Measurements from ENCODE around the gene ARHGAP25.
A peak's percentile ranks its signal among the peaks of the same experiment; 100 is the strongest.

Gene ARHGAP25

GRCh38 chr2:68741805-68742306 is 7.2 kb downstream of the ARHGAP25 start:
- no peaks in the 10 kb centered on the region for H3K27me3 Mint-ChIP-seq (ENCODE audit: low read depth)
- H3K9me3 Mint-ChIP-seq = no peaks in the 10 kb centered on the region
- peak overlapping the region; percentile 74 for H3K27ac Mint-ChIP-seq
- H3K4me1 Mint-ChIP-seq (ENCODE audit: low read depth) = peaks cover 78% of the 10 kb centered on the region
- H3K4me3 Mint-ChIP-seq = peak overlapping the region; percentile 77
- DNase-seq (ENCODE audit: low spot score) = peak; percentile 3
- H3K36me3 Mint-ChIP-seq (ENCODE audit: low read depth) = peaks cover 68% of the 10 kb centered on the region

GRCh38 chr2:68742626-68743415 is 8.2 kb downstream of the ARHGAP25 start:
- H3K9me3 Mint-ChIP-seq = no peaks in the 10 kb centered on the region
- H3K27me3 Mint-ChIP-seq (ENCODE audit: low read depth) = no peaks in the 10 kb centered on the region
- peak overlapping the region; percentile 56 for H3K4me3 Mint-ChIP-seq
- H3K36me3 Mint-ChIP-seq (ENCODE audit: low read depth) = peaks cover 71% of the 10 kb centered on the region
- H3K4me1 Mint-ChIP-seq (ENCODE audit: low read depth) = peaks cover 84% of the 10 kb centered on the region
- DNase-seq (ENCODE audit: low spot score) = peak; percentile 4
- peak overlapping the region; percentile 73 for H3K27ac Mint-ChIP-seq

- Mint-ChIP-seq H3K36me3 (ENCODE audit: low read depth) (peaks cover 70% of the 10 kb centered on the region), H3K9me3 (no peaks in the 10 kb centered on the region), H3K27me3 (ENCODE audit: low read depth) (no peaks in the 10 kb centered on the region), H3K27ac (no peak overlapping the region), H3K4me3 (peak overlapping the region; percentile 56), H3K4me1 (ENCODE audit: low read depth) (peaks cover 85% of the 10 kb centered on the region)
- DNase-seq (ENCODE audit: low spot score) = no peak
Observed at GRCh38 chr2:68743531-68743930, 8.9 kb downstream of the ARHGAP25 start.

GRCh38 chr2:68744366-68744912 is 9.8 kb downstream of the ARHGAP25 start:
- no peak for DNase-seq (ENCODE audit: low spot score)
- Mint-ChIP-seq H3K27ac (peak overlapping the region; percentile 65), H3K4me3 (peak overlapping the region; percentile 44), H3K4me1 (ENCODE audit: low read depth) (peaks cover 86% of the 10 kb centered on the region), H3K9me3 (no peaks in the 10 kb centered on the region), H3K36me3 (ENCODE audit: low read depth) (peaks cover 69% of the 10 kb centered on the region), H3K27me3 (ENCODE audit: low read depth) (no peaks in the 10 kb centered on the region)

- Mint-ChIP-seq H3K27me3 (ENCODE audit: low read depth) (no peaks in the 10 kb centered on the region), H3K36me3 (ENCODE audit: low read depth) (peaks cover 67% of the 10 kb centered on the region), H3K4me1 (ENCODE audit: low read depth) (peaks cover 81% of the 10 kb centered on the region), H3K4me3 (peak overlapping the region; percentile 44), H3K9me3 (no peaks in the 10 kb centered on the region), H3K27ac (peak overlapping the region; percentile 65)
- peak; percentile 59 for DNase-seq (ENCODE audit: low spot score)
Observed at GRCh38 chr2:68745006-68745405, 10.4 kb downstream of the ARHGAP25 start.

- Mint-ChIP-seq H3K36me3 (ENCODE audit: low read depth) (peaks cover 59% of the 10 kb centered on the region), H3K27me3 (ENCODE audit: low read depth) (no peaks in the 10 kb centered on the region), H3K27ac (peak overlapping the region; percentile 60), H3K4me3 (no peak overlapping the region), H3K9me3 (no peaks in the 10 kb centered on the region), H3K4me1 (ENCODE audit: low read depth) (peaks cover 76% of the 10 kb centered on the region)
- DNase-seq (ENCODE audit: low spot score) = peak; percentile 2
Observed at GRCh38 chr2:68746408-68746807, 11.8 kb downstream of the ARHGAP25 start.

- peaks cover 58% of the 10 kb centered on the region for H3K36me3 Mint-ChIP-seq (ENCODE audit: low read depth)
- no peak overlapping the region for H3K4me3 Mint-ChIP-seq
- H3K27me3 Mint-ChIP-seq (ENCODE audit: low read depth) = no peaks in the 10 kb centered on the region
- no peaks in the 10 kb centered on the region for H3K9me3 Mint-ChIP-seq
- H3K4me1 Mint-ChIP-seq (ENCODE audit: low read depth) = peaks cover 80% of the 10 kb centered on the region
- peak overlapping the region; percentile 7 for H3K27ac Mint-ChIP-seq
- DNase-seq (ENCODE audit: low spot score) = peak; percentile 3
Observed at GRCh38 chr2:68747413-68747812, 12.8 kb downstream of the ARHGAP25 start.

- Mint-ChIP-seq H3K4me1 (ENCODE audit: low read depth) (peaks cover 78% of the 10 kb centered on the region), H3K36me3 (ENCODE audit: low read depth) (peaks cover 57% of the 10 kb centered on the region), H3K27ac (peak overlapping the region; percentile 56), H3K9me3 (no peaks in the 10 kb centered on the region), H3K27me3 (ENCODE audit: low read depth) (no peaks in the 10 kb centered on the region), H3K4me3 (no peak overlapping the region)
- no peak for DNase-seq (ENCODE audit: low spot score)
Observed at GRCh38 chr2:68747900-68748299, 13.3 kb downstream of the ARHGAP25 start.

- H3K9me3 Mint-ChIP-seq = no peaks in the 10 kb centered on the region
- H3K27ac Mint-ChIP-seq = peak overlapping the region; percentile 53
- H3K4me1 Mint-ChIP-seq (ENCODE audit: low read depth) = peaks cover 78% of the 10 kb centered on the region
- H3K36me3 Mint-ChIP-seq (ENCODE audit: low read depth) = peaks cover 62% of the 10 kb centered on the region
- H3K27me3 Mint-ChIP-seq (ENCODE audit: low read depth) = no peaks in the 10 kb centered on the region
- no peak overlapping the region for H3K4me3 Mint-ChIP-seq
- no peak for DNase-seq (ENCODE audit: low spot score)
Observed at GRCh38 chr2:68748568-68748967, 14.0 kb downstream of the ARHGAP25 start.

- peaks cover 59% of the 10 kb centered on the region for H3K36me3 Mint-ChIP-seq (ENCODE audit: low read depth)
Observed at GRCh38 chr2:68749345-68749744, 14.7 kb downstream of the ARHGAP25 start.

GRCh38 chr2:68750592-68751396 is 16.2 kb downstream of the ARHGAP25 start:
- H3K27me3 Mint-ChIP-seq (ENCODE audit: low read depth) = no peaks in the 10 kb centered on the region
- no peak for DNase-seq (ENCODE audit: low spot score)
- H3K36me3 Mint-ChIP-seq (ENCODE audit: low read depth) = peaks cover 54% of the 10 kb centered on the region
- H3K27ac Mint-ChIP-seq = peak overlapping the region; percentile 78
- no peak overlapping the region for H3K4me3 Mint-ChIP-seq
- no peaks in the 10 kb centered on the region for H3K9me3 Mint-ChIP-seq
- peaks cover 73% of the 10 kb centered on the region for H3K4me1 Mint-ChIP-seq (ENCODE audit: low read depth)

More at GRCh38 chr2:68749345-68749744, 14.7 kb downstream of the ARHGAP25 start:
- DNase-seq (ENCODE audit: low spot score) = no peak
- H3K4me1 Mint-ChIP-seq (ENCODE audit: low read depth) = peaks cover 77% of the 10 kb centered on the region
- H3K27ac Mint-ChIP-seq = peak overlapping the region; percentile 53
- H3K9me3 Mint-ChIP-seq = no peaks in the 10 kb centered on the region
- no peak overlapping the region for H3K4me3 Mint-ChIP-seq
- H3K27me3 Mint-ChIP-seq (ENCODE audit: low read depth) = no peaks in the 10 kb centered on the region

- H3K9me3 Mint-ChIP-seq = peaks cover 4% of the 10 kb centered on the region
- peaks cover 75% of the 10 kb centered on the region for H3K4me1 Mint-ChIP-seq (ENCODE audit: low read depth)
- peaks cover 56% of the 10 kb centered on the region for H3K36me3 Mint-ChIP-seq (ENCODE audit: low read depth)
- DNase-seq (ENCODE audit: low spot score) = peak; percentile 82
- H3K4me3 Mint-ChIP-seq = peak overlapping the region; percentile 49
- H3K27ac Mint-ChIP-seq = peak overlapping the region; percentile 78
- H3K27me3 Mint-ChIP-seq (ENCODE audit: low read depth) = no peaks in the 10 kb centered on the region
Observed at GRCh38 chr2:68751397-68752339, 17.1 kb downstream of the ARHGAP25 start.

GRCh38 chr2:68753318-68753717 is 18.7 kb downstream of the ARHGAP25 start:
- Mint-ChIP-seq H3K4me3 (peak overlapping the region; percentile 73), H3K4me1 (ENCODE audit: low read depth) (peaks cover 70% of the 10 kb centered on the region), H3K27me3 (ENCODE audit: low read depth) (no peaks in the 10 kb centered on the region), H3K36me3 (ENCODE audit: low read depth) (peaks cover 58% of the 10 kb centered on the region), H3K27ac (peak overlapping the region; percentile 60), H3K9me3 (peaks cover 10% of the 10 kb centered on the region)
- no peak for DNase-seq (ENCODE audit: low spot score)

Data from T-helper 2 cell treated with Interferon-gamma antibody and Interleukin-4, amounts not matched to agents 5 μg/mL and 100 μg/mL, for 36 hours (primary cell).